ENCODE measurements around the gene P2RX3.

GRCh38 chr11:57341250-57341808, 3.2 kb downstream of the P2RX3 start:
- TF ChIP-seq TCF12 (IDR thresholded peaks at IDR 0.05; ENCODE audit: low read depth) (no peak), TEAD4 (IDR thresholded peaks at IDR 0.05) (no peak), EP300 (IDR thresholded peaks at IDR 0.05; ENCODE audit: borderline replicate concordance) (no peak), REST (IDR thresholded peaks at IDR 0.05; ENCODE audit: low read depth) (no peak), CEBPB (IDR thresholded peaks at IDR 0.05) (no peak), EGR1 (IDR thresholded peaks at IDR 0.05) (no peak), CREB1 (IDR thresholded peaks at IDR 0.05; ENCODE audit: low read depth) (no peak), USF1 (IDR thresholded peaks at IDR 0.05) (no peak), YY1 (IDR thresholded peaks at IDR 0.05; ENCODE audit: low read depth) (no peak)
